SJSA1 (cell line): ENCODE data around the gene AXIN1. TPM values are rescaled to one million over a fixed set of nuclear protein-coding genes. Genes with fewer than 3 reads are reported as not detected.

Source experiments
- DNase-seq, 2 experiments: peaks; one replicate each; pipeline ENCODE4 v3.0.0-alpha.2; 2015 to 2020; ENCODE audit warnings: low spot score in 2 of 2, low read depth in 1 of 2
- H3K27ac ChIP-seq: fragments of 250-450 bp; sonication (Bioruptor Pico); 2 replicates; pipeline ENCODE4 v1.5.1; 2020; ENCODE audit warnings: mild to moderate bottlenecking, moderate library complexity
- H3K27me3 ChIP-seq: fragments of 250-450 bp; sonication (Bioruptor Pico); replicated peaks from 2 replicates; pipeline ENCODE4 v1.5.1; 2020; ENCODE audit warnings: mild to moderate bottlenecking, moderate library complexity
- H3K36me3 ChIP-seq: fragments of 250-450 bp; sonication (Bioruptor Pico); 2 replicates; pipeline ENCODE4 v1.5.1; 2020; ENCODE audit warnings: mild to moderate bottlenecking
- H3K4me1 ChIP-seq: fragments of 250-450 bp; sonication (Bioruptor Pico); replicated peaks from 2 replicates; pipeline ENCODE4 v1.6.1; 2021; ENCODE audit warnings: mild to moderate bottlenecking
- H3K4me3 ChIP-seq: fragments of 250-450 bp; sonication (Bioruptor Pico); 2 replicates; pipeline ENCODE4 v1.5.1; 2020; ENCODE audit warnings: mild to moderate bottlenecking
- H3K9me3 ChIP-seq: fragments of 250-450 bp; sonication (Bioruptor Pico); replicated peaks from 2 replicates; pipeline ENCODE4 v1.5.1; 2020; ENCODE audit warnings: mild to moderate bottlenecking
- total RNA-seq: library from RNA; depleted of rRNA; stranded (reverse); fragments of >200 nt; shearing (Covaris generic); gene quantifications from 2 replicates; pipeline ENCODE4 v1.2.3, GENCODE V29; 2014

AXIN1 gene
- total RNA-seq, 1 experiment from 2014 or later = 26.4 TPM

DNA sequence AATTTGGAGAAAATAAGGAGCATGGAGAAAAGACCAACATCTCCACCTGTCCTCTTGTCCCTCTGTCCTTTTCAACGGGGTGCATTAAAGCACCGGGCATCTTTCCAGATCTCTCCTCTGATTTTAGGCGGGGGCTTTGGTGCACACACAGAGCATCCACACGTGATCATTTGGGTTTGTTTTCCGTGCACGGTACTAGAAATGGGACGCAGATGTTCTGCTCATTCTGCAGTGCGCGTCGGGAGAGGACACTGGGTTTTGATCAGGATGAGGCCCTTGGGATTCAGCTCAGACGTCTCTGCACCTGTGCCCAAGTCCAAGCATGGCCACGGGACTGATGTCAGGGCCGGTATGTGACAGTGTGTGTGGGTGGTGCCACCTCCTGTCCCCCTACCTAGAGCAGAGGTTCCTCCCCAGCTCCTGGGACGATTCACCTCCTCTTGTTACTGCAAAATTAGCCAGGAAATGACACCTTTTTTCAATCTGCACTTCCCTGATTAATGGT is 37.7 kb downstream of the AXIN1 start:
- Histone ChIP-seq H3K4me3 (no peak overlapping the region), H3K4me1 (no peaks in the 10 kb centered on the region), H3K27ac (no peak overlapping the region), H3K9me3 (no peaks in the 10 kb centered on the region), H3K36me3 (peaks cover 11% of the 10 kb centered on the region; the same call in 1 of the 2 replicates), H3K27me3 (no peaks in the 10 kb centered on the region)
- DNase-seq = no peak

DNA sequence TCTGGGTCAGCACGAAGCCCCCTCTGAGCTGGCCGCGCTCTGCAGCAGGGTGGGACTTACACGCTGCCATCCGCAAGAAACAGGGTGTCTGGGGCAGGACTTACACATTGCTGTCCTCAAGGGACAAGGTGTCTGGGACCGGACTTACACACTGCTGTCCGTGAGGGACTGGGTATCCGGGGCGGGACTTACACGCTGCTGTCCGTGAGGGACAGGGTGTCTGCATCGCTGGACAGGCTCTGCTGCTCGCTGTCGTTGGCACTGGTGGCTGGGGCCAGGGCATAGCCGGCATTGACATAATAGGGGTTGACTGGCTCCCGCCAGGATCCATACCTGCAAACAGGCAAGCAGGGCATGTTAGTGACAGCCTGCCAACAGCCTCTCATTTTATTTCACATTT is 38.2 kb downstream of the AXIN1 start:
- DNase-seq = no peak
- H3K36me3 ChIP-seq = peaks cover 15% of the 10 kb centered on the region; the same call in 1 of the 2 replicates
- H3K27me3 ChIP-seq = no peaks in the 10 kb centered on the region
- H3K4me1 ChIP-seq = no peaks in the 10 kb centered on the region
- H3K4me3 ChIP-seq = no peak overlapping the region
- no peaks in the 10 kb centered on the region for H3K9me3 ChIP-seq
- no peak overlapping the region for H3K27ac ChIP-seq

DNA sequence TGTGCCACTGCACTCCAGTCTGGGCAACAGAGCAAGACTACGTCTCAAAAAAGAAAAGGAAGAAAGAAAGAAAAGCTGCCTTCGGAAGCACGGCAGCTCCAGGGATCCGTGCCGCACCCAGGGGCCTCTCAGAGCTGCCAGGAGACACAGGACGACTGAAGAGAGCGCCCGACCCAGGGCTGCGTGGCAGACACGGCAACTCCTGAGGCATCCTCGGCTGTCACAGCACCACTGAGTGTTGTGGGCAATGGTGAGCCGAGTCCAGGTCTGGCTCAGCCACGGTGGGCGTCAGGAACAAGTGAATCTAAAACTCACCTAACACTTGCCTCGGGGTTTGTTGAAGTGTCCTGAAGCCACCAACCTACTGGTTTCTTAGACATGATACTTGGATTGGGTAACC is 40.8 kb downstream of the AXIN1 start:
- H3K27ac ChIP-seq = no peak overlapping the region
- H3K9me3 ChIP-seq = no peaks in the 10 kb centered on the region
- peaks cover 23% of the 10 kb centered on the region for H3K36me3 ChIP-seq
- no peaks in the 10 kb centered on the region for H3K4me1 ChIP-seq
- H3K27me3 ChIP-seq = no peaks in the 10 kb centered on the region
- no peak overlapping the region for H3K4me3 ChIP-seq
- DNase-seq = no peak

GRCh38 chr16:309476-309875 is 43.0 kb downstream of the AXIN1 start:
- Histone ChIP-seq H3K9me3 (no peaks in the 10 kb centered on the region), H3K4me1 (no peaks in the 10 kb centered on the region), H3K36me3 (peaks cover 26% of the 10 kb centered on the region), H3K27ac (no peak overlapping the region), H3K27me3 (no peaks in the 10 kb centered on the region), H3K4me3 (no peak overlapping the region)
- no peak for DNase-seq

GRCh38 chr16:307691-308312 is 44.7 kb downstream of the AXIN1 start:
- no peak overlapping the region for H3K27ac ChIP-seq
- no peaks in the 10 kb centered on the region for H3K9me3 ChIP-seq
- H3K36me3 ChIP-seq = peaks cover 21% of the 10 kb centered on the region
- no peaks in the 10 kb centered on the region for H3K4me1 ChIP-seq
- no peak for DNase-seq
- H3K27me3 ChIP-seq = no peaks in the 10 kb centered on the region
- H3K4me3 ChIP-seq = no peak overlapping the region

- Histone ChIP-seq H3K36me3 (peaks cover 21% of the 10 kb centered on the region), H3K27ac (no peak overlapping the region), H3K9me3 (no peaks in the 10 kb centered on the region), H3K4me1 (no peaks in the 10 kb centered on the region), H3K27me3 (no peaks in the 10 kb centered on the region), H3K4me3 (no peak overlapping the region)
- DNase-seq = no peak
These were observed 45.6 kb downstream of the AXIN1 start for GRCh38 chr16:306911-307370.

- H3K9me3 ChIP-seq = no peaks in the 10 kb centered on the region
- no peak overlapping the region for H3K27ac ChIP-seq
- DNase-seq = no peak
- H3K27me3 ChIP-seq = no peaks in the 10 kb centered on the region
- no peak overlapping the region for H3K4me3 ChIP-seq
- no peaks in the 10 kb centered on the region for H3K4me1 ChIP-seq
- peaks cover 21% of the 10 kb centered on the region for H3K36me3 ChIP-seq
These were observed 46.5 kb downstream of the AXIN1 start for GRCh38 chr16:305916-306626.

DNA sequence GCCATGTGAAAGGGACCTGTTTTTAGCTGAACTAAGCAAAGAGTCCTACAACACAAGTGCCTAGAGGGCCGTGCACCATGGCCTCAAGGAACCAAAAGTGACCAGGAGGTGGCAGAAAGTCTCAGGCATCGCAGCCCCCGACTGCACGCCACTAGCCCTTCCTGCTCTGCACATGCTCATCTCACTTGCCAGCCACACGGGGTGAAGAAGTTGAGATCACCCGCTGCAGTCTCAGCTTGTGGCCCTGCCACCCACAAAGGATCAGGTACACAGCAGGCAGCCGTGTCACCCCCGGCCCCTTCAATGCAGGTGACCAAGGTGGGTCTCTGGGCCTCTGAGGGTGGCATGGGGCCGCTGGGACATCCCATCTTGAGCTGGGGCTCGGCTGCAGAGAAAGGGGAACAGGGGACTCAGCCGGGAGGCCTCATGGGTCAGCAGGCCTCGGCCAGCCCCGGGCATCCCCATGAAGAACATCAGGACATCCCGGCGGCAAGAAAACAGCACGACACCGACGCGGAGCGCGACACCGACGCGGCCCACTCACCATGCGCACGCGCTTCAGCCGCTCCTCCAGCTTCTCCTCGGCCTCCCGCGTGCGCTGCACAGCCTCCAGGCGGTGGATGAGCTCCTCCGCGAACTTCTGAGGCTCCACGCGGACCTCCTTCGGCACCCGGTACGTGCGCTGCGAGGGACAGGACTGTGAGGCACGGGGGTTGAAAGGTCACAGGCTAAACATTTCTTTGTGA is 48.6 kb downstream of the AXIN1 start:
- no peaks in the 10 kb centered on the region for H3K4me1 ChIP-seq
- H3K9me3 ChIP-seq = no peaks in the 10 kb centered on the region
- H3K27me3 ChIP-seq = no peaks in the 10 kb centered on the region
- H3K36me3 ChIP-seq = peaks cover 15% of the 10 kb centered on the region
- DNase-seq = no peak
- H3K4me3 ChIP-seq = no peak overlapping the region
- H3K27ac ChIP-seq = no peak overlapping the region

DNA sequence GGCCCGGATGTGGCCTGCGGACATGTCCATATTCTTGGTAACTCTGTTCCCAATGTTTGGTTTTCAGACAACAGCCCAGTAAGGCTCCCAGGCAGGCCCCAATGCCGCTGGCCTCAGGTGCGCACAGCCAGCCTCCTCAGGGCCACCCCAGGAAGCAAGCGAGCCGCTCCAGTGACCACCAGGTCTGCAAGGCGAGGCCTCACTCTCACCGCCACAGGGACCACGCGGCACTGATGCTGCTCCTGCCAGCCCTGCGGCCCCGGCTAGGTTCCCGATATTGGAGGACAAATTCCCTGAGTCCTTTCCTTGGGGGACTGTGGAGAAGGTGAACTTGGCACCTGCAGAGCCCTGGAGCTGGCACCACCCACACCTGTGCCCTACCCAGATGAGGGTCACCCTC is 50.6 kb downstream of the AXIN1 start:
- no peaks in the 10 kb centered on the region for H3K9me3 ChIP-seq
- peaks cover 12% of the 10 kb centered on the region for H3K36me3 ChIP-seq
- no peaks in the 10 kb centered on the region for H3K4me1 ChIP-seq
- no peak overlapping the region for H3K4me3 ChIP-seq
- H3K27me3 ChIP-seq = no peaks in the 10 kb centered on the region
- no peak for DNase-seq
- H3K27ac ChIP-seq = no peak overlapping the region

DNA sequence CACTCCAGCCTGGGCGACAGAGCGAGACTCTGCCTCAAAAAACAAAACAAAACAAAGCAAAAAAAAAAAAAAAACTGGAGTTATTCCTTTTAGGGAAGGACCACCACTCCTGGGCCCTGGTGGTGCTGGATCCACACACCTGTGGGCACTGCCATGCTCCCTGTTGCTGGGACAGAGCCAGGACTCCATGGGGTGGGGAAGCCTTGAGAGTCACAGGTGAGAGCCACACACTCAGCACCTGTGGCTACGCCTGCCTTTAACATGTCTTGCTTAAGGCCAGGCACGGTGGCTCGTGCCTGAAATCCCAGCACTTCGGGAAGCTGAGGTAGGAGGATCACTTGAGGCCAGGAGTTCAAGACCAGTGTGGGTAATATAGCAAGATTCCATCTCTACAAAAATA is 51.3 kb downstream of the AXIN1 start:
- Histone ChIP-seq H3K27me3 (no peaks in the 10 kb centered on the region), H3K4me3 (no peak overlapping the region), H3K4me1 (no peaks in the 10 kb centered on the region), H3K27ac (no peak overlapping the region), H3K36me3 (peaks cover 14% of the 10 kb centered on the region), H3K9me3 (no peaks in the 10 kb centered on the region)
- no peak for DNase-seq

DNA sequence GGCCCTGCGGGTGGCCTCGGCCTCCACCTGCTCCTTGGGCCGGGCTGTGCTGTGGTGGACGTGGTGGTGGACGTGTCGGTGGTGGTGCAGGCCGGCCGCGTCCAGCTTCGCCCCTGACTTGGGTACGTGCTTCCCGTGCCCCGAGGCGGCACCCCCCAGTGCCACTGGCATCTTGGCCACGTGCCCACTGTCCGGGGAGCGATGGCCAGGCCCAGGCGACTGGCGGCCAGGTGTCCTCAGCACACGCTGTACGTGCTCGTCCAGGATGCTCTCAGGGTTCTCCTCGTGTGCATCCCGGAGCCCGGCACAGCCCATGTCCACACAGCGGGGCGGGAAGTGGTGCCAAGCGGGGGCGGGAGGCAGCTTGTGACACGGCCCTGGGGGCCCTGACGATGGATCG is 54.7 kb downstream of the AXIN1 start:
- H3K27ac ChIP-seq = no peak overlapping the region
- H3K4me3 ChIP-seq = no peak overlapping the region
- no peaks in the 10 kb centered on the region for H3K27me3 ChIP-seq
- H3K36me3 ChIP-seq = peaks cover 21% of the 10 kb centered on the region
- no peaks in the 10 kb centered on the region for H3K4me1 ChIP-seq
- no peak for DNase-seq
- no peaks in the 10 kb centered on the region for H3K9me3 ChIP-seq

GRCh38 chr16:296806-297510 is 55.6 kb downstream of the AXIN1 start:
- no peaks in the 10 kb centered on the region for H3K4me1 ChIP-seq
- no peaks in the 10 kb centered on the region for H3K9me3 ChIP-seq
- no peak overlapping the region for H3K4me3 ChIP-seq
- H3K36me3 ChIP-seq = peaks cover 25% of the 10 kb centered on the region
- H3K27me3 ChIP-seq = no peaks in the 10 kb centered on the region
- no peak overlapping the region for H3K27ac ChIP-seq
- DNase-seq = no peak

DNA sequence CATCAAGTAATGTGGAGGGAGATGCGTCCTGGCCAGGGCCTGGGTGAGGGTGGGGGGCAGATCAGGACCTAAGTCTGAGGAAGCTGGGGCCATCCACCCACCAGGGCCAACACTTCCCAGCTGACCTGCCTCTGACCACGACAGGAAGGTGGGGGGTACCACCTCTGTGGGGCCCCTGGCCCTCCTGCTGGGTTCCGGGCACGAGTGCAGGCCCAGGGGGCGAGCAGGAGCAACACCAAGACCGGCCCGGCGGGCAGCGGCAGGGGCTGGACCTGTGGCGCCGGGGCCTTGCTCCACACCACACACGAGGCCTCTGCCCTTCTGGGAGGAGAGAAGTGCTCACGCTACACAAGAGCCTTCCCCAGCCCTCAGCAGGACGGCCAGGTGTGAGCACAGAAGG is 56.2 kb downstream of the AXIN1 start:
- no peak for DNase-seq
- Histone ChIP-seq H3K36me3 (peaks cover 28% of the 10 kb centered on the region), H3K9me3 (no peaks in the 10 kb centered on the region), H3K27me3 (no peaks in the 10 kb centered on the region), H3K4me1 (no peaks in the 10 kb centered on the region), H3K4me3 (no peak overlapping the region), H3K27ac (no peak overlapping the region)
